Measurements from ENCODE around the gene NAV1. TPM values are rescaled to one million over a fixed set of nuclear protein-coding genes. Genes with fewer than 3 reads are reported as not detected.

Gene NAV1
- total RNA-seq, 2 experiments from 2014 or later, result 1.6 to 2.1 TPM

- POLR2A ChIA-PET, result no interaction called here
- H3K27me3 Mint-ChIP-seq, result no peaks in the 10 kb centered on the region
- DNase-seq, result no peak
- peaks cover 21% of the 10 kb centered on the region for H3K4me1 Mint-ChIP-seq (ENCODE audit: low read depth)
- no peak overlapping the region for H3K27ac Mint-ChIP-seq
- CTCF ChIA-PET, result interaction anchor here (1.0 to 30.4 kb wide), 3 partner anchors 18 to 74 kb away, joined by 3 to 796 read pairs (median 114); no protein-coding TSS in a partner anchor
- no peak for ATAC-seq
- intact Hi-C loops (cut with micrococcal nuclease), result loop anchor here (5.0 kb wide), 1 partner anchor 62 kb away; no protein-coding TSS in a partner anchor
- no peak overlapping the region for H3K4me3 Mint-ChIP-seq
- no peak for TF ChIP-seq CTCF (IDR thresholded peaks at IDR 0.05)
- H3K9me3 Mint-ChIP-seq, result no peaks in the 10 kb centered on the region
- no peaks in the 10 kb centered on the region for H3K36me3 Mint-ChIP-seq (ENCODE audit: low read depth)
These were observed 29.1 kb upstream of the NAV1 start for GRCh38 chr1:201509601-201510374.

- no peak for TF ChIP-seq CTCF (IDR thresholded peaks at IDR 0.05)
- H3K27me3 Mint-ChIP-seq, result no peaks in the 10 kb centered on the region
- ATAC-seq (no peak), DNase-seq (no peak)
- H3K9me3 Mint-ChIP-seq, result no peaks in the 10 kb centered on the region
- ChIA-PET CTCF (interaction anchor here (6.1 to 30.4 kb wide), 2 partner anchors 19 to 61 kb away, joined by 114 to 796 read pairs; no protein-coding TSS in a partner anchor), POLR2A (interaction anchor here (0.9 kb wide), 1 partner anchor 75 kb away, joined by 3 read pairs; no protein-coding TSS in a partner anchor)
- H3K27ac Mint-ChIP-seq, result no peak overlapping the region
- peaks cover 19% of the 10 kb centered on the region for H3K4me1 Mint-ChIP-seq (ENCODE audit: low read depth)
- H3K36me3 Mint-ChIP-seq (ENCODE audit: low read depth), result no peaks in the 10 kb centered on the region
- intact Hi-C loops (cut with micrococcal nuclease), result loop anchor here (5.0 kb wide), 1 partner anchor 63 kb away; no protein-coding TSS in a partner anchor
- H3K4me3 Mint-ChIP-seq, result no peak overlapping the region
These were observed 28.2 kb upstream of the NAV1 start for GRCh38 chr1:201510734-201511133.

DNA sequence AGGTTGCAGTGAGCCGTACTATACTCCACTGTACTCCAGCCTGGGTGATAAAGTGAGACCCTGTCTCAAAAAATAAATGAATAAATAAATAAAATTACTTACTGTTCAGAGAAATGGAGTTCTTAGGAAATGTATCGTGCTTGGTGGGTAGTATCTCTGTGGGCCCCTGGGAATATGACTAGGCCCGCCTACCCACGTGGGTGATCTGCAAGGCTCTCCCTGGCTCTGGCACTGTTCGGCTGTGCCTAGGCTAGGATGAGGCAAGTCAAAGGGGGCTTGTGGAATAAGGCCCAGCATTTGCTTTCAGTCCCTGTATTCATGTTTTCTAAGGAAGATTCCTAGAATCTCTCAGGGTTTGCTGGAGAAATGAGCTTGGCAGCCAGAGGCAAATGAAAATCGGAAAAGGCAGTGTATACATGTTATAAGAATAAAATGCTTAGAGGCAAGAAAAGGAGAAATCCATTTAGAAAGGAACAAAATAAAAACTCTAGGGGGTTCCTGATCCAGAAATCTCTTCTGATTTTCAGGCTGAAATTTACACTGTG is 27.5 kb upstream of the NAV1 start:
- H3K36me3 Mint-ChIP-seq (ENCODE audit: low read depth), result no peaks in the 10 kb centered on the region
- H3K4me3 Mint-ChIP-seq, result no peak overlapping the region
- intact Hi-C loops (cut with micrococcal nuclease), result loop anchor here (5.0 kb wide), 1 partner anchor 64 kb away; no protein-coding TSS in a partner anchor
- no peak overlapping the region for H3K27ac Mint-ChIP-seq
- ATAC-seq (no peak), DNase-seq (no peak)
- H3K27me3 Mint-ChIP-seq, result no peaks in the 10 kb centered on the region
- H3K4me1 Mint-ChIP-seq (ENCODE audit: low read depth), result peaks cover 16% of the 10 kb centered on the region
- no peak for TF ChIP-seq CTCF (IDR thresholded peaks at IDR 0.05)
- CTCF ChIA-PET, result interaction anchor here (0.8 to 30.4 kb wide), 16 partner anchors 13 to 327 kb away, joined by 3 to 796 read pairs (median 6); partner anchors contain the start of gene PHLDA3
- POLR2A ChIA-PET, result interaction anchor here (0.7 kb wide), 1 partner anchor 24 kb away, joined by 3 read pairs; no protein-coding TSS in a partner anchor
- H3K9me3 Mint-ChIP-seq, result no peaks in the 10 kb centered on the region

- H3K4me1 Mint-ChIP-seq (ENCODE audit: low read depth), result peaks cover 16% of the 10 kb centered on the region
- no peak for DNase-seq
- H3K9me3 Mint-ChIP-seq, result no peaks in the 10 kb centered on the region
- no peaks in the 10 kb centered on the region for H3K36me3 Mint-ChIP-seq (ENCODE audit: low read depth)
- no peak overlapping the region for H3K27ac Mint-ChIP-seq
- intact Hi-C loops (cut with micrococcal nuclease), result loop anchor here (5.0 kb wide), 1 partner anchor 65 kb away; no protein-coding TSS in a partner anchor
- ChIA-PET CTCF (interaction anchor here (0.7 to 30.4 kb wide), 29 partner anchors 12 to 488 kb away, joined by 3 to 796 read pairs (median 4); partner anchors contain the start of gene PHLDA3), POLR2A (interaction anchor here (0.7 to 0.8 kb wide), 2 partner anchors 25 to 58 kb away, joined by 3 read pairs; no protein-coding TSS in a partner anchor)
- no peak for ATAC-seq
- no peak overlapping the region for H3K4me3 Mint-ChIP-seq
- no peak for TF ChIP-seq CTCF (IDR thresholded peaks at IDR 0.05)
- H3K27me3 Mint-ChIP-seq, result no peaks in the 10 kb centered on the region
These were observed 26.9 kb upstream of the NAV1 start for GRCh38 chr1:201511941-201512539.

Measured in activated CD8-positive, alpha-beta T cell treated with anti-CD3 and anti-CD28 coated beads for 36 hours (primary cell).